GM23338 (cell line): ENCODE measurements around the gene CYB561D1. TPM values are rescaled to one million over a fixed set of nuclear protein-coding genes. Genes with fewer than 3 reads are reported as not detected.

Experiments used
- ATAC-seq: fragments of 200-7000 bp; cut with Tn5 transposase; 3 replicates; pipeline ENCODE4 v1.9.1; 2020
- DNase-seq: peaks from one replicate; pipeline ENCODE4 v3.0.0-alpha.2; 2015; ENCODE audit warnings: low spot score
- H2AFZ ChIP-seq: fragments of 200-600 bp; sonication (generic); 2 replicates; pipeline ENCODE4 v1.8.0; 2016; ENCODE audit warnings: antibody characterized with exemption, mild to moderate bottlenecking, moderate library complexity
- H3F3A ChIP-seq: fragments of 200-600 bp; sonication (generic); replicated peaks from 2 replicates; pipeline ENCODE4 v1.8.0; 2017; ENCODE audit warnings: antibody characterized with exemption, mixed run types, low read depth
- H3K27ac ChIP-seq: fragments of 200-600 bp; sonication (generic); 2 replicates; pipeline ENCODE4 v1.6.1; 2016; ENCODE audit warnings: low read depth
- H3K27me3 ChIP-seq: fragments of 200-600 bp; sonication (generic); 2 replicates; pipeline ENCODE4 v1.8.0; 2016; ENCODE audit warnings: mild to moderate bottlenecking, mixed run types, moderate library complexity; ENCODE audit not compliant: insufficient read depth
- H3K36me3 ChIP-seq: fragments of 200-600 bp; sonication (generic); 2 replicates; pipeline ENCODE4 v1.8.0; 2016; ENCODE audit warnings: mild to moderate bottlenecking; ENCODE audit not compliant: insufficient read depth
- H3K4me1 ChIP-seq: fragments of 200-600 bp; sonication (generic); 2 replicates; pipeline ENCODE4 v1.8.0; 2016; ENCODE audit warnings: mild to moderate bottlenecking, moderate library complexity; ENCODE audit not compliant: insufficient read depth
- H3K4me2 ChIP-seq: fragments of 200-600 bp; sonication (generic); 2 replicates; pipeline ENCODE4 v1.7.1; 2017; ENCODE audit warnings: mixed run types
- H3K4me3 ChIP-seq: fragments of 200-600 bp; sonication (generic); 2 replicates; pipeline ENCODE4 v1.6.1; 2016; ENCODE audit warnings: mixed run types
- H3K79me2 ChIP-seq: fragments of 200-600 bp; sonication (generic); replicated peaks from 2 replicates; pipeline ENCODE4 v1.8.0; 2017; ENCODE audit warnings: mild to moderate bottlenecking; ENCODE audit not compliant: insufficient read depth
- H3K9me2 ChIP-seq: fragments of 200-600 bp; sonication (generic); 2 replicates; pipeline ENCODE4 v1.8.0; 2017; ENCODE audit not compliant: insufficient read depth
- H4K20me1 ChIP-seq: fragments of 200-600 bp; sonication (generic); replicated peaks from 2 replicates; pipeline ENCODE4 v1.8.0; 2017; ENCODE audit warnings: mild to moderate bottlenecking; ENCODE audit not compliant: insufficient read depth
- H3K27ac Mint-ChIP-seq: 2 replicates; pipeline ENCODE4 v1.8.0; 2020; ENCODE audit warnings: inconsistent platforms, mild to moderate bottlenecking, moderate library complexity, mixed read lengths
- H3K27me3 Mint-ChIP-seq: 3 replicates; pipeline ENCODE4 v1.8.0; 2022; ENCODE audit warnings: low read depth, mild to moderate bottlenecking, moderate library complexity, mixed read lengths, inconsistent platforms; ENCODE audit not compliant: insufficient read depth, poor library complexity
- H3K36me3 Mint-ChIP-seq: 3 replicates; pipeline ENCODE4 v1.8.0; 2021; ENCODE audit warnings: low read depth, mild to moderate bottlenecking, inconsistent platforms, moderate library complexity, mixed read lengths
- H3K4me1 Mint-ChIP-seq: 3 replicates; pipeline ENCODE4 v1.8.0; 2020; ENCODE audit warnings: mild to moderate bottlenecking, inconsistent platforms, mixed read lengths
- H3K4me3 Mint-ChIP-seq: 3 replicates; pipeline ENCODE4 v1.8.0; 2021; ENCODE audit warnings: moderate library complexity, mild to moderate bottlenecking, inconsistent platforms, mixed read lengths
- H3K9me3 Mint-ChIP-seq: 3 replicates; pipeline ENCODE4 v1.8.0; 2020; ENCODE audit warnings: moderate library complexity, mild to moderate bottlenecking, inconsistent platforms, mixed read lengths
- CREB1 ChIP-seq: fragments of 250-450 bp; sonication (Bioruptor Pico); IDR thresholded peaks from 2 replicates; pipeline ENCODE4 v1.5.0; 2020; ENCODE audit warnings: low read depth, mild to moderate bottlenecking, moderate library complexity
- CTCF ChIP-seq, 2 experiments: fragments of 200-600 bp in 1 of 2; sonication (generic) in 1 of 2; conservative IDR thresholded peaks; 2 replicates each; pipeline versions ENCODE4 v1.5.1 to v1.6.1; 2016 to 2017; ENCODE audit warnings: antibody characterized with exemption in 2 of 2, low read depth in 2 of 2, mild to moderate bottlenecking in 2 of 2, moderate library complexity in 1 of 2
- ETS1 ChIP-seq: IDR thresholded peaks from 2 replicates; pipeline ENCODE4 v1.6.1; 2016; ENCODE audit warnings: antibody characterized with exemption
- EZH2 ChIP-seq: fragments of 200-600 bp; sonication (generic); IDR thresholded peaks from one replicate; pipeline ENCODE4 v1.8.0; 2017; ENCODE audit warnings: antibody characterized with exemption, mild to moderate bottlenecking, low read depth; ENCODE audit not compliant: unreplicated experiment
- EZH2phosphoT487 ChIP-seq: fragments of 200-600 bp; sonication (generic); IDR thresholded peaks from one replicate; pipeline ENCODE4 v1.8.1; 2018; ENCODE audit warnings: antibody characterized with exemption; ENCODE audit not compliant: unreplicated experiment
- JUNB ChIP-seq: IDR thresholded peaks from one replicate; pipeline ENCODE4 v1.6.1; 2016; ENCODE audit warnings: antibody characterized with exemption; ENCODE audit not compliant: unreplicated experiment
- NANOG ChIP-seq: IDR thresholded peaks from 2 replicates; pipeline ENCODE4 v1.6.1; 2016; ENCODE audit warnings: antibody characterized with exemption, borderline replicate concordance
- POLR2AphosphoS5 ChIP-seq: IDR thresholded peaks from 2 replicates; pipeline ENCODE4 v1.6.1; 2016; ENCODE audit warnings: antibody characterized with exemption, low read depth
- REST ChIP-seq: IDR thresholded peaks from one replicate; pipeline ENCODE4 v1.6.1; 2018; ENCODE audit warnings: antibody characterized with exemption; ENCODE audit not compliant: unreplicated experiment
- STAT1 ChIP-seq: IDR thresholded peaks from one replicate; pipeline ENCODE4 v1.6.1; 2016; ENCODE audit warnings: antibody characterized with exemption; ENCODE audit not compliant: unreplicated experiment
- ZNF114 ChIP-seq: fragments of 250-450 bp; sonication (Bioruptor Pico); IDR thresholded peaks from 2 replicates; pipeline ENCODE4 v1.5.0; 2020; ENCODE audit warnings: mild to moderate bottlenecking, moderate library complexity
- ZNF331 ChIP-seq: fragments of 250-450 bp; sonication (Bioruptor Pico); IDR thresholded peaks from 2 replicates; pipeline ENCODE4 v1.5.0; 2020; ENCODE audit warnings: low read depth, mild to moderate bottlenecking, moderate library complexity
- ZNF462 ChIP-seq: fragments of 250-450 bp; sonication (Bioruptor Pico); IDR thresholded peaks from 2 replicates; pipeline ENCODE4 v1.5.0; 2020; ENCODE audit warnings: mild to moderate bottlenecking, moderate library complexity
- polyA plus RNA-seq: library from polyadenylated mRNA; unstranded; fragments of >200 nt; fragmentation: Nextera tagmentation; extraction: Ambion mirVana; gene quantifications from 2 replicates; pipeline ENCODE4 v1.2.1, GENCODE V29; 2016
- total RNA-seq: library from RNA; depleted of rRNA; stranded (reverse); fragments of >200 nt; shearing (Covaris generic); gene quantifications from 2 replicates; pipeline ENCODE4 v1.2.3, GENCODE V29; 2014

CYB561D1 gene
- total and polyA plus RNA-seq, 2 experiments from 2014 or later: 0.95 to 2.7 TPM

GRCh38 chr1:109534307-109534858, 40.5 kb downstream of the CYB561D1 start:
- H3F3A ChIP-seq: no peaks in the 10 kb centered on the region
- Mint-ChIP-seq H3K27me3 (peaks cover 12% of the 10 kb centered on the region), H3K4me3 (no peak overlapping the region), H3K36me3 (no peaks in the 10 kb centered on the region), H3K27ac (no peak overlapping the region), H3K9me3 (no peaks in the 10 kb centered on the region), H3K4me1 (peaks cover 11% of the 10 kb centered on the region)
- no peaks in the 10 kb centered on the region for H3K9me2 ChIP-seq
- no peak for ATAC-seq
- TF ChIP-seq STAT1 (no peak), NANOG (no peak), ZNF114 (CRISPR knock-in tag) (no peak), CTCF (conservative IDR thresholded peaks at IDR 0.05; ENCODE audit: low read depth in 2 of 2) (no peak), ZNF331 (CRISPR knock-in tag) (no peak), ETS1 (no peak), JUNB (no peak), POLR2AphosphoS5 (no peak), EZH2phosphoT487 (no peak), ZNF462 (CRISPR knock-in tag) (no peak), REST (no peak), EZH2 (no peak), CREB1 (CRISPR knock-in tag) (no peak)
- no peaks in the 10 kb centered on the region for H3K27me3 ChIP-seq
- no peak for DNase-seq
- H4K20me1 ChIP-seq: no peaks in the 10 kb centered on the region
- no peak overlapping the region for H3K4me2 ChIP-seq
- no peak overlapping the region for H3K4me3 ChIP-seq
- H3K79me2 ChIP-seq: no peaks in the 10 kb centered on the region
- H3K4me1 ChIP-seq: peaks cover 4% of the 10 kb centered on the region; the same call in 1 of the 2 replicates
- no peaks in the 10 kb centered on the region for H3K36me3 ChIP-seq
- no peak overlapping the region for H3K27ac ChIP-seq
- no peak overlapping the region for H2AFZ ChIP-seq
